Loucy (cell line): ENCODE results near the gene XRCC3.
A peak's percentile ranks its signal among the peaks of the same experiment; 100 is the strongest.

Experiments
- EZH2phosphoT487 ChIP-seq: fragments of 200-600 bp; IDR thresholded peaks from 2 replicates; pipeline ENCODE4 v1.6.1; 2018; ENCODE audit warnings: antibody characterized with exemption, mild to moderate bottlenecking, moderate library complexity, borderline replicate concordance
- TF ChIP-seq, protein P1 (sequence below): fragments of 200-600 bp; sonication (generic); conservative IDR thresholded peaks from 2 replicates; pipeline ENCODE4 v1.5.1; 2014; ENCODE audit warnings: mild to moderate bottlenecking, antibody characterized with exemption, low read length

DNA sequence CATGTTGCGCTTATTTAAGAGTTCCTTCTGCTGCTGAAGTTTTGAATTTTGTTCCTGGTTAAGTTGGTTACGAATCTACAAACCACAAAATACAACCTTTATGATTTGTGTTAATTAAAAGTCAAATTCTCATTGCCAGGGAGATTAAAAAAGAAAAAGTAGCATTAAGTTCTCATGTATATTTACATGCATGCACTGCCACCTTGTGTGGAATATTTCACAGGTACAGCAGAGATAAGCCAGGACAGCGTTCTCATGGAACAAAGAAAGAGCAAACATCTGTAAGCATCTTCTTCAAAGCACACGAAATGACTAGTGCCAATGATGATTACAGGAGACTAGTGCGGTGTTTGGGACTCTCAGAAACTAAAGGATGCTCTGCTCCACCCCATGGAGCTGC, 34.6 kb upstream of the XRCC3 start:
- TF ChIP-seq, protein P1, sequence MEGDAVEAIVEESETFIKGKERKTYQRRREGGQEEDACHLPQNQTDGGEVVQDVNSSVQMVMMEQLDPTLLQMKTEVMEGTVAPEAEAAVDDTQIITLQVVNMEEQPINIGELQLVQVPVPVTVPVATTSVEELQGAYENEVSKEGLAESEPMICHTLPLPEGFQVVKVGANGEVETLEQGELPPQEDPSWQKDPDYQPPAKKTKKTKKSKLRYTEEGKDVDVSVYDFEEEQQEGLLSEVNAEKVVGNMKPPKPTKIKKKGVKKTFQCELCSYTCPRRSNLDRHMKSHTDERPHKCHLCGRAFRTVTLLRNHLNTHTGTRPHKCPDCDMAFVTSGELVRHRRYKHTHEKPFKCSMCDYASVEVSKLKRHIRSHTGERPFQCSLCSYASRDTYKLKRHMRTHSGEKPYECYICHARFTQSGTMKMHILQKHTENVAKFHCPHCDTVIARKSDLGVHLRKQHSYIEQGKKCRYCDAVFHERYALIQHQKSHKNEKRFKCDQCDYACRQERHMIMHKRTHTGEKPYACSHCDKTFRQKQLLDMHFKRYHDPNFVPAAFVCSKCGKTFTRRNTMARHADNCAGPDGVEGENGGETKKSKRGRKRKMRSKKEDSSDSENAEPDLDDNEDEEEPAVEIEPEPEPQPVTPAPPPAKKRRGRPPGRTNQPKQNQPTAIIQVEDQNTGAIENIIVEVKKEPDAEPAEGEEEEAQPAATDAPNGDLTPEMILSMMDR, result peak; percentile 32
- TF ChIP-seq EZH2phosphoT487, result no peak
